ENCODE data around the gene MORN5. TPM values are rescaled to one million over a fixed set of nuclear protein-coding genes. Genes with fewer than 3 reads are reported as not detected.
"Not testable (repeated sequence)": the region's sequence is repeated elsewhere in the genome, so short reads cannot be mapped to it uniquely, and the experiment has no call there.

The MORN5 gene
- 1 to 10 TPM in 1 of 2 donors, under 1 TPM in 1; 0.95 to 1.5 TPM for total RNA-seq
- long read RNA-seq, donor 1, result 0 reads
- long read RNA-seq, donor 2, result 0 reads

GRCh38 chr9:122159026-122159924 is at the start of gene MORN5, which contains the start of gene NDUFA8:
Gene MORN5, plus strand, starts transcription at chr9:122159908. Its CDS starts 65 bp downstream, at chr9:122159973.
Gene NDUFA8, minus strand, starts transcription at chr9:122159779. Its CDS starts 102 bp downstream, at chr9:122159677.
- DNase-seq (ENCODE audit: low spot score), result peak; percentile 99
- intact Hi-C loops (cut with DNase I), result no loop called here

- intact Hi-C loops (cut with DNase I), result no loop called here
- no peak for DNase-seq (ENCODE audit: low spot score)
Measured at GRCh38 chr9:122110100-122110833, 49.4 kb upstream of the MORN5 start.

GRCh38 chr9:122111413-122112085 is 48.2 kb upstream of the MORN5 start:
- DNase-seq (ENCODE audit: low spot score), result no peak
- intact Hi-C loops (cut with DNase I), result no loop called here

- DNase-seq (ENCODE audit: low spot score), result no peak
- intact Hi-C loops (cut with DNase I), result no loop called here
Measured at GRCh38 chr9:122112238-122112637, 47.5 kb upstream of the MORN5 start.

- intact Hi-C loops (cut with DNase I), result no loop called here
- no peak for DNase-seq (ENCODE audit: low spot score)
Measured at GRCh38 chr9:122113574-122113973, 46.1 kb upstream of the MORN5 start.

GRCh38 chr9:122115176-122116035 is 44.3 kb upstream of the MORN5 start:
- intact Hi-C loops (cut with DNase I), result no loop called here
- no peak for DNase-seq (ENCODE audit: low spot score)

GRCh38 chr9:122116040-122116439 is 43.7 kb upstream of the MORN5 start:
- intact Hi-C loops (cut with DNase I), result no loop called here
- no peak for DNase-seq (ENCODE audit: low spot score)

GRCh38 chr9:122116448-122117173 is 43.1 kb upstream of the MORN5 start:
- no peak for DNase-seq (ENCODE audit: low spot score)
- intact Hi-C loops (cut with DNase I), result no loop called here

- DNase-seq (ENCODE audit: low spot score); intact Hi-C loops (cut with DNase I): not testable (repeated sequence)
Measured at GRCh38 chr9:122117241-122117640, 42.5 kb upstream of the MORN5 start.

GRCh38 chr9:122118343-122119165 is 41.2 kb upstream of the MORN5 start:
- no peak for DNase-seq (ENCODE audit: low spot score)
- intact Hi-C loops (cut with DNase I), result no loop called here

GRCh38 chr9:122119166-122119521 is 40.6 kb upstream of the MORN5 start:
- intact Hi-C loops (cut with DNase I), result no loop called here
- no peak for DNase-seq (ENCODE audit: low spot score)

GRCh38 chr9:122119721-122120120 is 40.0 kb upstream of the MORN5 start:
- intact Hi-C loops (cut with DNase I), result loop anchor here (10.0 kb wide), 3 partner anchors 335 to 695 kb away; no protein-coding TSS in a partner anchor
- no peak for DNase-seq (ENCODE audit: low spot score)

- intact Hi-C loops (cut with DNase I), result loop anchor here (10.0 kb wide), 3 partner anchors 334 to 694 kb away; no protein-coding TSS in a partner anchor
- DNase-seq (ENCODE audit: low spot score), result no peak
Measured at GRCh38 chr9:122120316-122121071, 39.2 kb upstream of the MORN5 start.

GRCh38 chr9:122121391-122121790 is 38.3 kb upstream of the MORN5 start:
- intact Hi-C loops (cut with DNase I), result loop anchor here (10.0 kb wide), 3 partner anchors 333 to 693 kb away; no protein-coding TSS in a partner anchor

GRCh38 chr9:122121931-122122330 is 37.8 kb upstream of the MORN5 start:
- intact Hi-C loops (cut with DNase I), result loop anchor here (2.0 to 10.0 kb wide), 4 partner anchors 23 to 693 kb away; no protein-coding TSS in a partner anchor
- no peak for DNase-seq (ENCODE audit: low spot score)

More at GRCh38 chr9:122121391-122121790, 38.3 kb upstream of the MORN5 start:
- DNase-seq (ENCODE audit: low spot score), result no peak

GRCh38 chr9:122122468-122122867 is 37.2 kb upstream of the MORN5 start:
- intact Hi-C loops (cut with DNase I), result loop anchor here (2.0 to 10.0 kb wide), 4 partner anchors 24 to 692 kb away; no protein-coding TSS in a partner anchor

More at GRCh38 chr9:122122468-122122867, 37.2 kb upstream of the MORN5 start:
- DNase-seq (ENCODE audit: low spot score), result no peak

Measured in posterior vena cava (tissue), 2 donors.